Muscle layer of duodenum (tissue), 2 donors: ENCODE results near the gene RFTN2.

Experiments used
- H3K27ac ChIP-seq: one replicate; pipeline ENCODE4 v1.7.0; 2013; ENCODE audit warnings: mild to moderate bottlenecking, low read length
- H3K27me3 ChIP-seq: one replicate; pipeline ENCODE4 v1.7.0; 2013; ENCODE audit warnings: low read depth, mild to moderate bottlenecking, control low read depth, low read length
- H3K36me3 ChIP-seq, 2 donors: one replicate each; pipeline ENCODE4 v1.7.0; 2013; ENCODE audit warnings: low read length in 2 of 2, control low read depth in 1 of 2, mild to moderate bottlenecking in 1 of 2; ENCODE audit not compliant: insufficient read depth in 2 of 2, control insufficient read depth in 1 of 2
- H3K4me1 ChIP-seq, 2 donors: one replicate each; pipeline ENCODE4 v1.7.0; 2013; ENCODE audit warnings: low read length in 2 of 2, mild to moderate bottlenecking in 2 of 2, control low read depth in 1 of 2, moderate library complexity in 1 of 2; ENCODE audit not compliant: insufficient read depth in 2 of 2, control insufficient read depth in 1 of 2
- H3K4me3 ChIP-seq, 2 donors: one replicate each; pipeline ENCODE4 v1.7.0; 2013; ENCODE audit warnings: low read length in 2 of 2, low read depth in 1 of 2, mild to moderate bottlenecking in 1 of 2
- H3K9me3 ChIP-seq, 2 donors: one replicate each; pipeline ENCODE4 v1.7.0; 2013; ENCODE audit warnings: low read length in 2 of 2, control low read depth in 1 of 2, mild to moderate bottlenecking in 1 of 2; ENCODE audit not compliant: control insufficient read depth in 1 of 2
- donor health status: healthy.

RFTN2 gene

DNA sequence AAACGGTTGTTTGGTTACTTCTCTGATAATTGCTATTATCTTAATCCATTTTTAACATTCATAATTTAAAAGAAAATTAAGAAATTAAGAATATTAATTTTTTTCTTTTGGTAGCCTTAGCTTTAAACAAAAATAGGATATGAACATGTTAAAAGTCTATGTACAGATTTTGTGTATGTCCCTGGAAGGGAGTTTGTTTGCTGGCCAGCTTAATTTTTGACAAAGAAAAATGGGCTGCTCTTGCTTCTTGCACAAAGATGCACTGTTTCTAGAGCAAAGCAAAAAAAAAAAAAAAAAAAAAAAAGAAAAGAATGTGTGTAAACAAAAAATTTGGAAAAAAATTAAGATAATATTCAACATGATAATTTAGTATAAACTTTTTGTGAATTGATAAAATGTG, 1.3 kb downstream of the RFTN2 start:
- no peaks in the 10 kb centered on the region for H3K36me3 ChIP-seq
- H3K9me3 ChIP-seq, result peaks cover 0 to 6% of the 10 kb centered on the region in 2 donors
- H3K27ac ChIP-seq, result no peak overlapping the region
- H3K27me3 ChIP-seq, result no peaks in the 10 kb centered on the region
- H3K4me3 ChIP-seq, result no peak overlapping the region
- H3K4me1 ChIP-seq, result peaks cover 0 to 3% of the 10 kb centered on the region in 2 donors

DNA sequence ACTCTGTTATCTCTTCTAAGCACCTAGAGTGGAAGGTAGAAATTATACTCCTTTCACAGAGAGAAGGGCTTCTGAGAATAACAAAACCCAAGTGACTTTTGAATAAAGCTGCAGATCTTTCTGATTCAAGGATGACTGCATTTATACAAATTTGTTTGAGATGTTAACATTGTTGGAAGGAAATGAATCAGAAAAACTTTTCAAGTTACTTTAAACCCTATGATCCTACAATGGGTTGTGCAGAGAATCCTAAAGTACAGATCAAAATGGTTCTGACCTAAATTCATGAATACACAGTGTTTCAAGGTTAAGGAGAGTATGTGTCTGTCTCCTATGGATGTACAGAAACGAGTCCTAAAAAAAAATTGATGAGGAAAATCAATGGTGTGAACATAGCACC, 1.8 kb downstream of the RFTN2 start:
- peak overlapping the region; percentile 41 to 43 for H3K4me3 ChIP-seq
- peaks cover 0 to 3% of the 10 kb centered on the region in 2 donors for H3K4me1 ChIP-seq
- H3K27ac ChIP-seq, result no peak overlapping the region
- H3K36me3 ChIP-seq, result no peaks in the 10 kb centered on the region
- H3K9me3 ChIP-seq, result peaks cover 0 to 6% of the 10 kb centered on the region in 2 donors
- no peaks in the 10 kb centered on the region for H3K27me3 ChIP-seq

DNA sequence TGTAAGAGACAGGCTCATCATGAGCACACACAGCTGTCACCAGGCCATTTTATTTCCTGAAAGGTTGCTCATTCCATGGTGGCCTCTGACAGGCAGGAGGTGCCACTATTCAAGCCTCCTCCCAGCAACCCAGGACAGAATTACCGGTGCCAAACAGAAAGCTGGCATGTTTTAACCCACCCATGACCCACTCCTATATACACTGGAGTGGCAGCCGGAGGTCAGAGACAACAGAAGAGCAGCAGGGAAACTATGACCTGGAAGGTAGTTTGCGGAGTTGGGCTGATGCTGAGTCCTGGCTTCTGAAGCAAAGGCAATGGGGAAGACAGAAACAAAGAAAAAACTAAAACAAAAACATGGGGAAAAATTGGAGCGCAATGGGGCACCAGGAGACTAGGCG, 2.3 kb downstream of the RFTN2 start:
- no peak overlapping the region for H3K27ac ChIP-seq
- no peaks in the 10 kb centered on the region for H3K36me3 ChIP-seq
- peak overlapping the region; percentile 41 to 43 for H3K4me3 ChIP-seq
- peaks cover 0 to 3% of the 10 kb centered on the region in 2 donors for H3K4me1 ChIP-seq
- H3K9me3 ChIP-seq, result peaks cover 0 to 6% of the 10 kb centered on the region in 2 donors
- H3K27me3 ChIP-seq, result no peaks in the 10 kb centered on the region

DNA sequence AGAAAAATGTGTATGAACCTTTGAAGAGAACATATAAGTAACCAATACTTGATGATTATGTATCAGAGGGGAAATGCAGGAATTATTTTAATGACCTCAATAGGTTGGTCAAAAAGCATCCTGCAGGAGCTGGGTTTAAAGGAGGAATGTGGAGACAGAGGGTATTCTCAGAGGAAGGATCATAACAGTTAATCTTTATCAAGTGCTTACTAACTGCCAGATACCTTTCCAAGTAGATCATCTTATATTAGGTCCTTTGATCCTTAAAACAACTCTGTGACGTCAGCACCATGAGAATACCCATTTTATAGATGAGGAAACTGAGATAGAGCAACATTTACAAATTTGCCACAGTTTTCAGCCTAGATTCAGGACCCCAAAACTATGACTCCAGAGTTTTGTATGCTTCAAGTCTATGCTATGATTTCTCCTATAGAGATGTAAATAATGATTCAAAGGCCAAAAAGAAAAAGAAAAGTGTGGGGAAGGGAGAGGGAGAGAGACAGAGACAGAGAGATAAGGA, 3.0 kb downstream of the RFTN2 start:
- H3K27me3 ChIP-seq, result no peaks in the 10 kb centered on the region
- H3K4me1 ChIP-seq, result peaks cover 0 to 3% of the 10 kb centered on the region in 2 donors
- H3K27ac ChIP-seq, result no peak overlapping the region
- H3K36me3 ChIP-seq, result no peaks in the 10 kb centered on the region
- H3K9me3 ChIP-seq, result peaks cover 0 to 6% of the 10 kb centered on the region in 2 donors
- peak overlapping the region in 1 of 2 donors; percentile 43 for H3K4me3 ChIP-seq

DNA sequence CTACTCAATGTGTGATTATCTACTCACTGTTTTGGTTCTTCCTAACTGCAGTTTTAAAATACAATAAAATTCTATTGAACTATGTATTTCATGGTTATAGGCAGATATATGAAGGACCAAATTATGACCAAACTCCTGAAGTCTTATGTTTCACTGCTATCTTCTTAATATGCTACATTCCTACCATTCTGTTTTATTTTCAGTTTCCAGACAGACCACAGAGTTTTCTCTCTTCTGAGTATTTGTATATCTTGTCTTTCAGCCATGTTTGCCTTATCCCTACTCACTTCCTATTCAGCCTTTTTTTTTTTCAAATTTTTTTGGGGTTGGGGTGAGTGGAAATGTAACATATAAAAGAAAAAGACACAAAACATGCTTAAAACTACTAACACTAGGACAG, 6.3 kb downstream of the RFTN2 start:
- no peaks in the 10 kb centered on the region for H3K36me3 ChIP-seq
- peaks cover 0 to 3% of the 10 kb centered on the region in 2 donors for H3K4me1 ChIP-seq
- H3K4me3 ChIP-seq, result no peak overlapping the region
- H3K27me3 ChIP-seq, result no peaks in the 10 kb centered on the region
- H3K27ac ChIP-seq, result no peak overlapping the region
- peaks cover 0 to 21% of the 10 kb centered on the region in 2 donors for H3K9me3 ChIP-seq

DNA sequence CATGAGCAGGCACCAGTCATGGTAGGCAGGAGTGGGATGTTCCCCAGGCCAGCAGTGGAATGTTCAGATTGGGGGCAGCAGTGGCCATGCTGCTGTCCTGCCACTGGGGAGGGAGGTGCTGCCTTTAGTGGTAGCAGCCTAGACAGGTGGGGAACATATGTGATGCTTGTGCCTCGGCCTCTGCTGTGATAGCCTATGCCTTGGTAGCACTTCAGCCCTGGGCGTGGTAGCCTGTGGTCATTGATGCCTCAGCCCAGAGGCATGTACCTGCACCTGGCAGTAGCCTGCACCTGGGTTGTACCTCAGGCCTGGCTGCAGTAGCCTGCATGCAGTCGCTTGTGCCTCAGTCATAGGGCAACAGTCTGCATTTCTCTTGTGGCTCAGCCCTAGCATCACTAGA, 7.1 kb downstream of the RFTN2 start:
- Histone ChIP-seq H3K9me3 (peaks cover 0 to 21% of the 10 kb centered on the region in 2 donors), H3K4me3 (no peak overlapping the region)

DNA sequence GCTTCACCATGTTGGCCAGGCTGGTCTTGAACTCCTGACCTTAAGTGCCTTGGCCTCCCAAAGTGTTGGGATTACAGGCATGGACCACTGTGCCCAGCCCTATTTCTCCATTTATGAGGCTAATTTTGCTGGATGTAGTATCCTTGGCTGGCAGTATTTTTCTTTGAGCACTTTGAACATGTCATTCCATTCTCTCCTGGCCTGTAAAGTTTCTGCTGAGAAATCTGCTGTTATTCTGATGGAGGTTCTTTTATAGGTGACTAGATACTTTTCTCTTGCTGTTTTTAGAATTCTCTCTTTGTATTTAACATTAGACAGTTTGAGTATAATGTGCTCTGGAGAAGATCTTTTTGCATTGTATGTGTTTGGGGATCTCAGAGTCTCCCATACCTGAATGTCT, 9.1 kb downstream of the RFTN2 start:
- H3K27me3 ChIP-seq, result no peaks in the 10 kb centered on the region
- H3K4me1 ChIP-seq, result no peaks in the 10 kb centered on the region
- H3K36me3 ChIP-seq, result no peaks in the 10 kb centered on the region
- H3K4me3 ChIP-seq, result no peak overlapping the region
- H3K27ac ChIP-seq, result no peak overlapping the region
- H3K9me3 ChIP-seq, result peaks cover 0 to 21% of the 10 kb centered on the region in 2 donors

More for the DNA sequence above, 7.1 kb downstream of the RFTN2 start:
- H3K27me3 ChIP-seq, result no peaks in the 10 kb centered on the region
- no peak overlapping the region for H3K27ac ChIP-seq
- no peaks in the 10 kb centered on the region for H3K36me3 ChIP-seq
- peaks cover 0 to 3% of the 10 kb centered on the region in 2 donors for H3K4me1 ChIP-seq

DNA sequence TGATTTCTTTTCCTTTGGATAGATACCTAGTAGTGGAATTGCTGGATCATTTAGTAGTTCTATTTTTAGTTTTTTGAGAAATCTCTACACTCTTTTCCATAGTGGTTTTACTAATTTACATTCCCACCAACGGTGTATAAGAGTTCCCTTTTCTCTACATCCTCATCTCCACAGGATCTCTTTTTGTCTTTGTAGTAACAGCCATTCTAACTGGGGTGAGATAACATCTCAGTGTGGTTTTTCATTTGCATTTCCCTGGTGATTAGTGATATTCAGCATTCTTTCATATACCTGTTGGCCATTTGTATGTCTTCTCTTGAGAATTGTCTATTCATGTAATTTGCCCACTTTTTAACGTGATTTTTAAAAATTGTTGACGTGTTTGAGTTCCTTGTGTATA, 13.8 kb downstream of the RFTN2 start:
- Histone ChIP-seq H3K9me3 (peaks cover 0 to 10% of the 10 kb centered on the region in 2 donors), H3K36me3 (no peaks in the 10 kb centered on the region), H3K4me1 (no peaks in the 10 kb centered on the region), H3K27me3 (no peaks in the 10 kb centered on the region), H3K4me3 (no peak overlapping the region), H3K27ac (no peak overlapping the region)

DNA sequence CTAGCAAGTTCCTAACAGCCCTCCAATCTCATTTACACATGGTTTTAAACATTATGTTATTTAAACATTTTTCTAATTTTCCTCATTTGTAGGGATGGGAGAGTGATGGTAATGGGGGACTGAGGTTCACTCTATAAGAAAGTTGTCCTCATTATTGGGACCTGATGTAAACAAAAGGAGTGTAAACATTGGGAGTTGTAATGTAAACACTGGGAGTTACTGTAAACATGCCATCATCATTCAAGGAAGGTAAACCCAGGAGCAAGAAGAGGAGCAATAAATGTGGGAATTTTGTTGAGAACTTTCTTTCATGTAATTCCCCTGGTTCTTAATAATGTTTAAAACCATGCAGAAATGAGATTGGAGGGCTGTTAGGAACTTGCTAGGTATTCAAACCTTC, 17.8 kb downstream of the RFTN2 start:
- H3K27ac ChIP-seq, result no peak overlapping the region
- H3K36me3 ChIP-seq, result no peaks in the 10 kb centered on the region
- no peaks in the 10 kb centered on the region for H3K27me3 ChIP-seq
- H3K4me3 ChIP-seq, result no peak overlapping the region
- no peaks in the 10 kb centered on the region for H3K9me3 ChIP-seq
- no peaks in the 10 kb centered on the region for H3K4me1 ChIP-seq

DNA sequence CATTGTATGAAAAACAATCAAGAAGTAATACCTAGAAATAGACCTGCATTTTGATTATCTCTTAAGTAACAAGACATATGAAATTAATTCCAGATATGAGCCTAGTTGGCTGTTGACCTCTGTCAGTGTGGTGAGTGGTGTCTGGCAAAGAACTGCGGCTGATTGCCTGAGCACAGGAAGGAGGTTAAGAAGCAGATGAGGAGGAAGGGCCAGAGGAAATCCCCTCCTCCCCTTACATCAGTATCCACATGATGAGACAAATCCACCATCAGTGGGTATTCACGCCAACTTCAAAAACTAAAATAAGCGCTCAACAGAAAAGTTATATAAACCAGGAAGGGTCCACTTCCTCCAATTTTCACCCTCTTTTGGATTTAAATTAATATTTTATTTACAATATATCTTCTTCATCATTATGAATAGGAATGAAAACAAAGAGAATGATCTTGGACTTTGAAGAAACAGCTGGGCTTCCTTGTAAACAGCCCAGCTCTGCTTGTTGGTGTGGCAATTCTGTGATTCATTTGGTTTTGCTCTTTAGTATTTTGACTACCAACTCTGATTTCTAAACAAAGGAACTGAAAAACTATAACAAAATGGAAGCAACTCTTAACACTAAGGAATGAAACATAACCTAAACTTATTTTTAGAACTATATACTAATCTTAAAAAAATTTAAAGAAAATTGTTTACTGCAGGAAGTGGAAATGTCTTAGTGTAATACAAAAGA, 27.3 kb downstream of the RFTN2 start:
- no peak overlapping the region for H3K4me3 ChIP-seq
- no peaks in the 10 kb centered on the region for H3K27me3 ChIP-seq
- no peaks in the 10 kb centered on the region for H3K9me3 ChIP-seq
- no peaks in the 10 kb centered on the region for H3K36me3 ChIP-seq
- H3K27ac ChIP-seq, result no peak overlapping the region
- no peaks in the 10 kb centered on the region for H3K4me1 ChIP-seq

DNA sequence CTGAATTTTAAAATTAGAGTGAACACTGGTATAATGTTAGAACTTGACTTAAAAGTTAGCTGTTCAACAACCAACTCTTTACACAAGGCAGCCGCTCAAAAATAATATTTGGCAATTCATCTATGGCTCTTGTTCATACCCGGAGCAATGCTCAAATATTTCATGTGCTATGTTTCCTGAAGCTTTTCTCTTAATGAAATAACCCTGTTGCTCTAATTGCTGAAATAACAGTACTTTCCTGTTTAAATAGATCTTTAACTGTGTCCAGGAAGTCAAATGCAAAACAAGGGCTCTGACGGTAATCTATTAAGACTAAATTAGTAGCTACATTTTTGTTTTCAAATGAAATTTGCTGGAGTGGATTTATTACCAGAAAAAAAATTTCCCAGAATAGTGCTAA, 33.7 kb downstream of the RFTN2 start:
- H3K4me3 ChIP-seq, result no peak overlapping the region
- H3K27me3 ChIP-seq, result no peaks in the 10 kb centered on the region
- no peaks in the 10 kb centered on the region for H3K36me3 ChIP-seq
- no peak overlapping the region for H3K27ac ChIP-seq
- no peaks in the 10 kb centered on the region for H3K9me3 ChIP-seq
- H3K4me1 ChIP-seq, result no peaks in the 10 kb centered on the region
